NCI-H2107 (cell line): ENCODE measurements around the gene TMEM259.
A peak's percentile ranks its signal among the peaks of the same experiment; 100 is the strongest.
"Not testable (repeated sequence)": the region's sequence is repeated elsewhere in the genome, so short reads cannot be mapped to it uniquely, and the experiment has no call there.

Source experiments
- DNase-seq: peaks from one replicate; lab custom pipeline; 2025; lab: John Stamatoyannopoulos, UW

TMEM259 gene

GRCh38 chr19:1039646-1040475 is 18.9 kb upstream of the TMEM259 start, which contains the start of gene ABCA7:
ABCA7 (plus strand) TSS chr19:1040107; CDS start chr19:1041362, 1,255 bp downstream.
- DNase-seq = peak; percentile 90

GRCh38 chr19:1038978-1039645 is 18.2 kb upstream of the TMEM259 start:
- no peak for DNase-seq

- DNase-seq = no peak
Observed at GRCh38 chr19:1037621-1038064, 16.7 kb upstream of the TMEM259 start.

GRCh38 chr19:1035998-1036621 is 15.2 kb upstream of the TMEM259 start:
- no peak for DNase-seq

GRCh38 chr19:1032264-1032867 is 11.4 kb upstream of the TMEM259 start:
- DNase-seq = no peak

GRCh38 chr19:1028062-1028926 is 7.4 kb upstream of the TMEM259 start:
- no peak for DNase-seq

GRCh38 chr19:1027650-1028061 is 6.7 kb upstream of the TMEM259 start:
- DNase-seq = no peak

- DNase-seq = no peak
Observed at GRCh38 chr19:1026783-1027649, 6.1 kb upstream of the TMEM259 start.

GRCh38 chr19:1025960-1026782 is 5.2 kb upstream of the TMEM259 start, which contains the start of gene CNN2:
CNN2 (plus strand) TSS chr19:1026608; CDS start chr19:1026662, 54 bp downstream.
- DNase-seq = no peak

GRCh38 chr19:1025080-1025479 is 4.2 kb upstream of the TMEM259 start:
- DNase-seq = not testable (repeated sequence)

- DNase-seq = not testable (repeated sequence)
Observed at GRCh38 chr19:1023883-1024188, 2.9 kb upstream of the TMEM259 start.

GRCh38 chr19:1019980-1020867 is 699 bp downstream of the TMEM259 start:
- DNase-seq = no peak

GRCh38 chr19:1019616-1019961 is 1.3 kb downstream of the TMEM259 start:
- DNase-seq = no peak

GRCh38 chr19:1018932-1019615 is 1.8 kb downstream of the TMEM259 start:
- DNase-seq = no peak

- DNase-seq = no peak
Observed at GRCh38 chr19:1018393-1018792, 2.5 kb downstream of the TMEM259 start.

GRCh38 chr19:1017906-1018305 is 3.0 kb downstream of the TMEM259 start:
- DNase-seq = no peak

- DNase-seq = no peak
Observed at GRCh38 chr19:1017115-1017905, 3.6 kb downstream of the TMEM259 start.
